ENCODE results near the gene CCDC136.

DNA sequence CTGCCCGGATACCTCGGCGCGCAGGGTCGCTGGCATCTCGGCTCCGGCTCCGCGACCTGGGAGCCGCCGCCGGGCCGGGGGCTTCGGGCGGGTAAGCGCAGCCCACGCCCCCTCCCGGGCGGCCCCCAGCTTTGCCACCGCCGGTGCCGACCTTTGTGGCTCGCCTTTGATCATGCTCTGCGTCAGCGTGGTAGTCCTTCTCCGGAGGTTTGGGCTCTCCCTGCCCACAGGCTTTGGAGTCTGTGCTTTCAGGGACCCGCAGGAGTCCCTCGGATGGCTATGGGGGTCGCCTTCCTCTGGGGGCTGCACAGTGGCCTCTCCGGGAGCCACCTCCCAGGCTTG is 78.1 kb downstream of the CCDC136 start:
- TF ChIP-seq POLR2A (IDR thresholded peaks at IDR 0.05), result no peak
- TF ChIP-seq, protein P1, sequence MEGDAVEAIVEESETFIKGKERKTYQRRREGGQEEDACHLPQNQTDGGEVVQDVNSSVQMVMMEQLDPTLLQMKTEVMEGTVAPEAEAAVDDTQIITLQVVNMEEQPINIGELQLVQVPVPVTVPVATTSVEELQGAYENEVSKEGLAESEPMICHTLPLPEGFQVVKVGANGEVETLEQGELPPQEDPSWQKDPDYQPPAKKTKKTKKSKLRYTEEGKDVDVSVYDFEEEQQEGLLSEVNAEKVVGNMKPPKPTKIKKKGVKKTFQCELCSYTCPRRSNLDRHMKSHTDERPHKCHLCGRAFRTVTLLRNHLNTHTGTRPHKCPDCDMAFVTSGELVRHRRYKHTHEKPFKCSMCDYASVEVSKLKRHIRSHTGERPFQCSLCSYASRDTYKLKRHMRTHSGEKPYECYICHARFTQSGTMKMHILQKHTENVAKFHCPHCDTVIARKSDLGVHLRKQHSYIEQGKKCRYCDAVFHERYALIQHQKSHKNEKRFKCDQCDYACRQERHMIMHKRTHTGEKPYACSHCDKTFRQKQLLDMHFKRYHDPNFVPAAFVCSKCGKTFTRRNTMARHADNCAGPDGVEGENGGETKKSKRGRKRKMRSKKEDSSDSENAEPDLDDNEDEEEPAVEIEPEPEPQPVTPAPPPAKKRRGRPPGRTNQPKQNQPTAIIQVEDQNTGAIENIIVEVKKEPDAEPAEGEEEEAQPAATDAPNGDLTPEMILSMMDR (IDR thresholded peaks at IDR 0.05), result no peak

Data from breast epithelium (tissue), 3 donors.